ENCODE measurements around the gene ZDHHC11B. TPM values are rescaled to one million over a fixed set of nuclear protein-coding genes. Genes with fewer than 3 reads are reported as not detected.
"Not testable (repeated sequence)": the region's sequence is repeated elsewhere in the genome, so short reads cannot be mapped to it uniquely, and the experiment has no call there.

The ZDHHC11B gene
- polyA plus RNA-seq, 4 donors, result 1.7 to 7.7 (median 4.0) TPM

DNA sequence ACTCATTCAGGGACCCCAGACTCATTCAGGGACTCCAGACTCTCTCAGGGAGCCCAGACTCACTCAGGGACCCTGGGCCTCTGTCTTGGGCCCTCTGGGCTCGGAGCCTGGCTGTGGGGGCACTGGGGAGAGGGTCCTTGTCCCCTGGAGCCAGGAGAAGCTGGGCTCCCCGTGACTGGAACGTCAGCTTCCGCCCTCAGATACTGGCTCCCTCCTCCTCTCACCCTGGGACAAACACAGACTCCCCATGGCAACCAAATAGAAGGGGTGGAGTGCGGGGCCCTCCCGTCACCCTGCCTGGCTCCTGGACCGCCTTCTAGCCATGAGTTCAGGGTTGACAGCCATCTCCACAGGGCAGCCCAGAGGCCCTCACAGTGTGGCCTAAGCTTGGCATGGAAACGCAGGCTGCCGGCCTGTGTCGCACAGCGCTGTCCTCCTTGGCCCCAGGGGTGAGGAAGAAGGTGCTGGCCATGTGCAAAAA lies 27.6 kb downstream of the ZDHHC11B start:
- DNase-seq (ENCODE audit: low read depth in 4 of 4, low spot score in 3 of 4), result no peak

DNA sequence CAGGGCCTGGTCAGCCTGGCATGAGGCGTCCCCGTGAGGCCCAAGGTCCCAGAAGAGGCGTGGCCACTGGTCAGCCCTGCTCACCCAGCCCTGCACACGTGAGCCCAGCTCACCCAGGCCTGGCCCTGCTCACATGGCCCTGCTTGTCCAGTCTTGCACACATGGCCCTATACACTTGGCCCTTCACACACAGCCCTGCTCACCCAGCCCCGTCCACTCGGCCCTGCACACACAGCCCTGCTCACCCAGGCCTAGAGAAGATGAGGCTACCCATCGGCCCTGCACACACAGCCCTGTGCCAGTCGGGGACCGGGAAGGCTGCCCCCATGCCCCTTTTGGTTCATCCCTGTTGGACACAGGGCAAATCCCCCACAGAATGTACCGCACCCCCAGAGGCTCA lies 28.4 kb downstream of the ZDHHC11B start:
- no peak for DNase-seq (ENCODE audit: low read depth in 4 of 4, low spot score in 3 of 4)

DNA sequence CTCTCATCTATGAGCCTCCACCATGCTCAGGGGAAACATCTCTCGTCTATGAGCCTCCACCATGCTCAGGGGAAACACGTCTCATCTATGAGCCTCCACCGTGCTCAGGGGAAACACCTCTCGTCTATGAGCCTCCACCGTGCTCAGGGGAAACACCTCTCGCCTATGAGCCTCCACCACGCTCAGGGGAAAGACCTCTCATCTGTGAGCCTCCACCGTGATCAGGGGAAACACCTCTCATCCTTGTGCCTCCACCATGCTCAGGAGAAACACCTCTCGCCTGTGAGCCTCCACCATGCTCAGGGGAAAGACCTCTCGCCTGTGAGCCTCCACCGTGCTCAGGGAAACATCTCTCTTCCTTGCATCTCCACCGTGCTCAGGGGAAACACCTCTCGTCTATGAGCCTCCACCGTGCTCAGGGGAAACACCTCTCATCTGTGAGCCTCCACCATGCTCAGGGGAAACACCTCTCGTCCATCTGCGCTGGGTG lies 30.3 kb downstream of the ZDHHC11B start:
- DNase-seq (ENCODE audit: low read depth in 4 of 4, low spot score in 3 of 4), result not testable (repeated sequence)

DNA sequence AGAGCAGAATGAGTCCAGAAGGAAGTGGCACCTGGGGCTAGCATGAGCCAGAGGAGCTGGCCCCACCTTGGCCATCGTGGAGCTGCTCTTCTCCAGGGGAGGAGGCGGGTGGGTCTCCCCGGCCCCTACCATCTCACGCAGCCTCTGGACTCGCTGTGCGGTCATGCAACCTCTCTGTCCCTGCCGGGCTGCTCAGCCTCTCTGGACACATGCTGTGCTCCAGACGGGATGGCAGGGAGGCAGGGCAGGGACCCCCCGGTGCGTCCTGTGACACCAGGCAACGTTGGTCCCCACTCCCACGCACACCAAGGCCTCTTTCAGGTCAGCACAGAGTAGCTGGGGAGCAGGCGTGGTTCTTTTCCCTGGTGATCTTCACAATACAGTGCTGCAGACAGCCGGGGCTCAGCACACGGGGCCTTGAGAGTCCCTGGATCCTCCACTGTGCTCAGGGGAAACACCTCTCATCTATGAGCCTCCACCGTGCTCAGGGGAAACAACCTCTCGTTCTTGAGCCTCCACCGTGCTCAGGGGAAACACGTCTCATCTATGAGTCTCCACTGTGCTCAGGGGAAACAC lies 30.9 kb downstream of the ZDHHC11B start:
- not testable (repeated sequence) for DNase-seq (ENCODE audit: low read depth in 4 of 4, low spot score in 3 of 4)

DNA sequence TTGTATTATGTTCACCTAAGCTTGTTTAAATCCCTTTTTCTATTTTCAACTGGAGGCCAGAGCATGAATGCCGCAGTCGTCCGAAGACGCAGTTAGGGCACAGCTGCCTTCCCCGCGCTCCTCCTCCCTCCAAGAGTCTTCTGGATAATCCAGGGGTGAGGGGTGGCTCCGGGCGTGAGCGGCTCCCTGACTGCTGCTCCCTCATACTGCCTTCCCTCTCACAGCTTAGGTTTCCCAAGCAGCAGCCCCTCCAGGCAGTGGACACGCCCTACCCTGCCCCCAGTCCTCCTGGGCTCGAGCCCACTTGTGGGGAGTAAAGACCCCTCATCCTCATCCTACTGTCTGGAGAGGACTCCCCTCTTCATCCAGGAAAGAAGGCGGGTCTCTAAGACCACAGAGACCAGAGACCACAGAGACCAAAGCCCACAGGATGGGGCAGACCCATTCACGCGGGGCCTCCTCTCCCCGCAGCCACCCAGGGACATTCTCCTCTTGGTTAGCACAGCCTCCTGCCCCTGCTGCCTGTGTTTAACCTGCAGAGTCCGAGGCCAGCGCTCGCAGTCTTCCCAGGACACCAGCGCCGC lies 31.9 kb downstream of the ZDHHC11B start:
- not testable (repeated sequence) for DNase-seq (ENCODE audit: low read depth in 4 of 4, low spot score in 3 of 4)

DNA sequence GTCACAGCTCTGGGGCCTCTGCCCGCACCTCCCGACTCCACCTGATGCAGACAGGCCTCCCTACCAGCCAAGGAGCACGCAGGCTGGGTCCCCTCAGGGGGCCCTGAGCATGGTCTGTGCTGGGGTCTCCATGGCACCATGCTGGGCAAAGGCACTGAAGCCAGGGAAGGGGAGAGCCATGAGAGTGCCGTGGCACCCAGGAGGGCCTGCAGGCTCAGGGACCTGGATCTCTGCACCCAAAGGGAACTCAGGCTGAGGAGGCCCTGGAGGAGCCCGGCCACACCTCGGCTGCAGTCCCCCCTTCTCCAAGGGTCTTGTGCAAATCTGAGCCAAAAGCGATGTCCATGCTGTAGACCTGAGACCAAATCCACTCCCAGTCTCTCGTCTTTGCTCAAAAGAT lies 32.5 kb downstream of the ZDHHC11B start:
- not testable (repeated sequence) for DNase-seq (ENCODE audit: low read depth in 4 of 4, low spot score in 3 of 4)

DNA sequence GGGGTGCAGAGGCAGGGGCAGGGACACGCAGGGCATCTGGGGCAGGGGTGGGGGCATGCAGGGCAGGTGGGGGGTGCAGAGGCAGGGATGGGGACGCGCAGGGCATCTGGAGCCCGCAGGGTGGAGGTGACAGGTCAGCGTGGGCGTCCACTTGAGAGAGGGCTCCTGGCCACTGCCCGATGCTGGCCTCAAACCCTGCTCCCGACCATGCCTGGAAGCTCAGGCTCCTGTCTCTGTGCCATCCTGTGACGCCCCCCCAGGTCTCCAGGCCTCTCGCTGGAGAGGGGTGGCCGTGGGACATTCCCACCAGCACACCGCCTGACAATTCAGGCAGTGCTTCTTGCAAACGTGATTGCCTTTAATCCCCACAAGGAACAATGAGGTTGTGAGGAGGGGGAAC lies 33.0 kb downstream of the ZDHHC11B start:
- no peak for DNase-seq (ENCODE audit: low read depth in 4 of 4, low spot score in 3 of 4)

DNA sequence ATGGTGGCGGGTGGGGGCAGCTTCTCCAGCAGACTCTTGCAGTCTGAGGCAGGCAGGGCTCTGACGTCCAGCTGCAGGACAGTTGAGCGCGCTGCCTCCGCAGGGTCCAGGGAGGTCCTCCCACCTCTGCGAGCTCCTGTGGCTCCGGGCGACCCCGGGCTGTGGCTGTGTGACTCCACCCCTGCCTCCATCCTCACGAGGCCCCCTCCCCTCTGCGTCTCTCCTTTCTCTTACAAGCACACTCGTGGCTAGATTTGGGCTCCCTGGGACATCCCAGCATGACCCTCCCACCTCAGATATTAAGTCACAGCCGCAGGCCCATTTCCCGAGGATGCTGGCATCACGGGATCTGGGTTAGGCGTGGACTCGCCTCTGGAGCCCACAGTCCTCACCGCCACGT lies 34.3 kb downstream of the ZDHHC11B start:
- DNase-seq (ENCODE audit: low read depth in 4 of 4, low spot score in 3 of 4), result not testable (repeated sequence)

DNA sequence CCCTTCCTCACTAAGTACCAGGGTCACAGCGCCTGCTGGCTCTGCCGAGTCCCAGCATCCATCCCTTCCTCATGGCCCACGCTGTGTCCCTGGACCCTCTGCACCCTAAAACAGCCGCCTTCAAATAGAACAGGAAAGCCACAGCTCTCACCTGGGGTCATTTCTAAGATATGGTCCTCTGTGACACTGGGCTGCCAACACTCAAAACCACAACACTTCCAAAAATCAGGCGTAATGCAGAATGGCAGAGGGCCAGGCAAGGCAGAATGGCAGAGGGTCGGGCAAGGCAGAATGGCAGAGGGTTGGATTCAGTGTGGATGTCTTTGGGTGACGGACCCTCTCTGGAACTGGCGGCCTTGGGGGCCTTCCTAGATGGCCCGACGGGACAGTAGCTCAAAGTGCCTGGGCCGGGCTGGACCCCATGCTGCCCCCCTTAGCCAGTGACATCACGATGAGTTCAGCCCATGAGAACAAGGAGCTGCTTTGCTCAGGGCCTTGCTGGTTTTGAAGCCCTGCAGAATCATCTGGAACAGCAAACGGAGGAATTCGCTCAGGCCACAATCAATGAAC lies 35.3 kb downstream of the ZDHHC11B start:
- DNase-seq (ENCODE audit: low read depth in 4 of 4, low spot score in 3 of 4), result no peak

DNA sequence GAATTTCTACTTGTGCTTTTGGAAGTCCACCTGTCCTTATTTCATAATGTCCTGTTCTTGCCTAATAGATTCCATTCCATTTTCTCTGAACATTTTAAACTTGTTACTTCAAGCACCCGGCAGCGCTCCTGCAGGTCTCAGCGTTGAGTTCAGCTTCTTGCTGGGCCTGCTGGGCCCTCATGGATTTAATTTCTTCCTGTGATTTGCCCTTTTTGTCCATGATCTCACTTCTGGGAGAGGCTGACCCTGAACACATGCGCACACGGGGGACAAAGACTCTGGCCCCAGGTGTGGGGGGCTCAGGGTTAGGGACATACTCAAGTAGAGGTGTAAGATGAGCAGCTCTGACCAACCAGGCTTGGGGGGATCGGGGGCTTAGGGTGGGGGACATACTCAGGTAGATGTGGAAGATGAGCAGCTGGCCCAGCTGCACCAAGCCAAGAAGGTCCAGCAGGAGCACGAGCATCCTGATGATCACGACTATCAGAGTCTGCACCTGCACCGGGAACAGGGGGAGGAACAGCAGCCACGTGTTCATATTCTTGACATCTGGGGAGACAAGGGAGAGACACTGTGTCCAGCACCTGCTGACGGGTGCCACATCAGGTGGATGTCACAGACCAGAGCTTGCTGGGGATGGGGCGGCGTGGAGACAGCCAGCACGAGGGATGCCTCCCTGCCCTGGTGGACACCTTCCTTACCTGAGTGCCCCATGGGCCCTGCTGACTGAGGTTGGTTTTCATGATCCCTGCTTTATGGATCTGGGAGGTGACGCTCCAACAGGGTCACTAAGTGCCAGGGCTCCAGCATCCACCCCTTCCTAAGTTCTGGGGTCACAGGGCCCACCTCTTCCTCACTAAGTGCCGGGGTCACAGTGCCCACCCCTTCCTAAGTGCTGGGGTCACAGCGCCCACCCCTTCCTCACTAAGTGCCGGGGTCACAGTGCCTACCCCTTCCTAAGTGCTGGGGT lies 36.2 kb downstream of the ZDHHC11B start:
- not testable (repeated sequence) for DNase-seq (ENCODE audit: low read depth in 4 of 4, low spot score in 3 of 4)

DNA sequence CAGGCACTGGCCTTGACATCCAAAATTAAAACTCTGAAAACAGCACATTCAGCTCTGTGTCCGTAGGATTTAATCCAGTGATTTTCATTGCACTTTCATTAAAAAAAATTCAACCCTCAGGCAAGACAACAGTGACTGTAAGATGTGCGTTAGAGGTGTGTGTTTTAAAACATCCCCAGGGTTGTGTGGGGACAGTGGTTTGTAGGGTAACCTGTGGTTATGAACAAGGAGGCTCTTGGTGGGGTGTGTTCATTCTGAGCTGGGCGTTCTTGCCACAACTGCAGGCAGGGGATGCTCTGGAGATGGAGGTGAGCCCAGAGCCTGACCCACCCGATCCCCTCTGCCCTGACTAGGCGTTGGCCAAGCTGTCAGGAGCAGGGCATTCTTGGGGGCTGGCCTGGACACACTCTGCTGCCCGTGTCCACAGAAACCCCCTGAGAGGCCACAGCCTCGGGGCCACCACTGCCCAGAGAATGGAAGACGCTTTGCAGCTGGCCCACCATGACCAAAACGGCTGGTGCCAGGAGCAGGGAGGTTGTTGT lies 37.2 kb downstream of the ZDHHC11B start:
- DNase-seq (ENCODE audit: low read depth in 4 of 4, low spot score in 3 of 4), result not testable (repeated sequence)

DNA sequence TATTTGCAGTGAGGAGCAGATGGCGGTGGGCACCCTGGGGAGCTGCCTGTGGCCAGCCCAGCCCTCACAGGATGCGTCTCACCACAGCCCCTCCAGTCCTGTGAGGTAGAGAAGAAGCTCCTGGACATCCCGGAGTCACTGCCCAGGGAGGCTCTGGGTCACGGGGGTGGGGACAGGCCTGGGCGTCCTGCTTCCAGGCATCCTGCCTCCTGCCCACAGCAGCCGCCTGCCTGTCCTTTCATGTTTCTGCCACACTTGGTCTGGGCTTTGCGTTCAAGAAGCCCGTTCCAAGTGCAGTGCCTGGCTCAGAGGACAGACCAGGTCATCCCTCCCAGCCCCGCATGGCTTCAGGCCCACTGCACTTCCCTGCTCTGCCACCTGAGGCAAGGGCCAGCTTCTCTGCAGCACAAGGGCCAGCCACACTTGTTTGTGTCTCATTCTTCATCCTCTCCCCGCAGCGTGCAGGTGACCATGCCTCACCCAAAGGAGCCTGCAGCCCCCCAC lies 38.2 kb downstream of the ZDHHC11B start:
- no peak for DNase-seq (ENCODE audit: low read depth in 4 of 4, low spot score in 3 of 4)

DNA sequence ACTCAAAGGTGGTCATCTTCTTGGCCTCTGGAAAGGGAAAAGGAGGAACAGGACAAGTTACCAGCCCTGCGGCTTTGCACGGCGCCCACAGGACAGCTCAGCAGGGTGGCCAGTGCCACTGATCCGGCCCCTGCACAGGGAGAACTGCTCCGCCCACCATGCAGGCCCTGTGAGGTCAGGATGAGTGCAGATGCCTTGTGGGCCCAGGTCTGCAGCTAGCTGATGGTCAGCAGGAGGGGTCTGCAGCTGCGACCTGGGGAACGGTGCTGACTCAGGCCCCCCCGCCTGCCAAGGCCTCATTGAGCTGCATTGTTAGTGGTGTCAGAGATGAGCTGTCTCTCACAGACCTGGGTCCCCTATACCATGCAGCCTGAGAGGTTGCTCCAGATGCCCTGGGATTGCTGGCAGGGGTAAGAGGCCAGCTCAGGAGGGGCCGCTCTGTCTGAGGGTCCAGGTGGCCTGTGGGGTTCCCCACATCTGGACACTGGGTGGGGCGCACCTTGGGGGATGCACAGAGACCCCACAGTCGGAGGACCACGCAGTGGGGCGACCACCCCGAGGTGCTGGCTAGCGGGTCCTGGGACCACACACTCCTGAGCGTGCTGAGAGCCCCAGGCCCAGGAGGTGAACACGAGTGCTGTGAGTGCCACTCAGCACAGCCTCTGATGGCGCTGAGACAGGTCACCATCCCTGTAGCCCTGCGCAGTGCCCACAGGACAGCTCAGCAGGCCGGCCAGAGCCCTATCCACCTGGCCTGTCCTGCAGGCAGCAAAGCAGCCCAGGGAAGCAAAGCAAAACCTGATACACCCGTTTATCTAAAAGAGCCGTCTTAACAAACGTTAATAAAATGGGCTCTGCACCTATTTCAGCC lies 39.0 kb downstream of the ZDHHC11B start:
- DNase-seq (ENCODE audit: low read depth in 4 of 4, low spot score in 3 of 4), result not testable (repeated sequence)

DNA sequence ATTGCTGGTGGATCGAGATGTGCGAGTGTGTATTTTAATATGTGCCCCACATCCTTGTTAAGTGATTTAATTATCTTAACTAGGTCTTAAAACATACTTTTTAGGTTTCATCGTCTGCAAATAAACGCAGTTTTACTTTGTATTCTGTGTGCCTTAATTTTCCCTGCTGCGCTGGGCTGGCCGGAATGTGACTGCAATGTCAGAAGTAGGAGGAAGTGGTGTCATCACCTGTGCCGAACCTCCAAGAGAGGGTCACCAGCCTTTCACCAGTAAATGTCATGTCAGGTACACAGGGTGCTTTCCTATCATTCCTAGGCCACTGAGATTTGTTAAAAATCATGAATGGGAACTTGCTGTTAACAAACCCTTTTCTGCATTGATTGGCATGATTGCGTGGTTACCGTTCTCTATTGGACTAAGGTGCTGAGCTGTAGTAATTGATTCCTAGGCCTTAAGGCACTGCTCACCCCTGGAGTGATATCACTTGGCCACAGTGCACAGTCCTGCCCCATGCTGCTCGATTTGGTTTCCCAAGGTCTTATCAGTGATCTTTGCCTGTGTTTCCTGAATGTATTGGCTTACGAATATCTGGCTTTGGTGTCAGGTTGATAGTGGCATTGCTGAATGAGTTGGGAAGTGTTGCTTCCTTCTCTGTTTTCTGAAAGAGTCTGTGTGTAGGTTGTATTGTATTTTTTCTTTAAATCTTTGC lies 40.7 kb downstream of the ZDHHC11B start:
- DNase-seq (ENCODE audit: low read depth in 4 of 4, low spot score in 3 of 4), result not testable (repeated sequence)

DNA sequence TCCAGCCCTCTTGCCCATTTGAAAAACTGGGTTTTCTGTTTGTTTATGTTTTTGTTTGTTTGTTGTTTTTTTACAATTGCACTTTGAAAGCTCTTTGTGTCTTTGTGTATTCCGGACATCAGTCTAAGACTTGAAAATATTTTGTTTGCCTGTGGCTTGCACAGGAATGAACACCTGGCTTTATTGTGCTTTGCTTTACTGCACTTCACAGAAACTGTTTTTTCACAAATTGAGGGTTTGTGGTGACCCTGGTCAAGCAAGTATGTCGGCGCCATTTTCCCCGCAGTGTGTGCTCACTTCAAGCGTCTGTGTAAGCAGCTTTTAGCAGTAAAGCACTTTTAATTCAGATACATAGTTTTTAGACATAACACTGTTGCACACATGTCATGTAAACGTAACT lies 42.3 kb downstream of the ZDHHC11B start:
- DNase-seq (ENCODE audit: low read depth in 4 of 4, low spot score in 3 of 4), result not testable (repeated sequence)

DNA sequence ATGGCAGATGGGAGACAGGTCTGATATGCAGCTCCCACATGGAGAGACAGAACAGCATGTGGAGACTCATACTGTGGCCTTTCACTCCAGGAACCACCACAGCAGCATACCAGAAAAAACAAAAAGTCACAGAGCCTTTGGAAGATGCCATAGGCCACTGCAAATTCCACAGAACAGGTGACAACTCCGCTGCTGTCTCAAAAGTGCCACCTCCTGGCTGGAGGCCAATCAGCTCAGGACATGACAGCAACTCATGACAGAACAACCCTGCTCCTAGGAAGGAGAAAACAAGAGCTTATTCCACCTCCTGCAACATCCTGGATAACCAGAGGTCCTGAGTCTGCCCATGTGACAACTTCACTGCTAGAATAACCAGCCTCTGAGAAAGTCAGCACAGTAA lies 50.4 kb downstream of the ZDHHC11B start:
- not testable (repeated sequence) for DNase-seq (ENCODE audit: low read depth in 4 of 4, low spot score in 3 of 4)

DNA sequence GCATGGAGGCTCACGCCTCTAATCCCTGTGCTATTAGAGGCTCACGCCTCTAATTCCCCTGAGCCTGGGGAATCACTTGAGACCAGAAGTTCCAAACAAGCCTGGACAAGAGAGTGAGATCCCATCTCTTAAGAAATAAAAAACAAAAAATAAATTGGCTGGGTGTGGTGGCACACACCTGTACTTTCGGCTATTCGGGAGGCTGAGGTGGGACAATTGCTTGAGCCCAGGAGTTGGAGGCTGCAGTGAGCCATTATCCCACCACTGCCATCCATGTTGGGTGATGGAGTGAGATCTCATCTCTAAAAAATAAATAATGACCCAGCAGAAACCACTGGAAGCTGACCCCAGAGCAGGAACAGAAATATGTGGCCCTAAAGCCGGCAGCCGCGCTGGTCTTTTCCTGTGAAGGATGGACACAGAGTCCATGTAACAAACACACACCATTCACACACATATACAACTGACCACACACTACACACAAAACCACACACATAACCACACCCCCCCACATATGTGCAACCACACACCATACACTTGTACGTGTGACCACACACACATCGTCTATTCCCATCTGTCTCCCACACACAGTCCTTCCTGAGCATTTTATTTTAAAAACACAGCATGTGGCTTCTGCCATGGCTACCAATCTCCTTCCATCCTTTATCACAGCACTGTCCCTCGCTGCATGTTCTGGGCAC lies 51.6 kb downstream of the ZDHHC11B start:
- not testable (repeated sequence) for DNase-seq (ENCODE audit: low read depth in 4 of 4, low spot score in 3 of 4)

DNA sequence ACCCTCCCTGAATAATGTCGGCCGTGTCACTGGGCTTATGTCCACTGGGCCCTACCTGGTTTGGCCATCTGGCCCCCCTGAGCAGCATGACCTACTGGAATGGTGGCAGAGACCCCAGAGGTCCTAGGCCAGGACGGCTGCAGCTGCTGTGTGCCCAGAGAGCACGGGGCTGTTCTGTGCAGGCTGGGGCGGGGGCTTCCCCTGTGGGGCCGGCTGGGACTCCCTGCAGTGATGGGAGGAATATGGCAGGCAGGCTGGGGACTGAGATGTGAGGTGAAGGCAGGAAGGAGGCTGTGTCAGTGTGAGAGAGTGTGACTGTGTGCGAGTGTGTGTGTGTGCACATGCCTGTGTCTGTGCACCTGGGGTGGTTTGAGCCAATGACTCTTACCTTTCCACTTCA lies 55.3 kb downstream of the ZDHHC11B start:
- DNase-seq (ENCODE audit: low read depth in 4 of 4, low spot score in 3 of 4), result not testable (repeated sequence)
